Skin of body (tissue), 2 donors: Measurements from ENCODE around the gene NRG2. TPM values are rescaled to one million over a fixed set of nuclear protein-coding genes. Genes with fewer than 3 reads are reported as not detected.

ENCODE experiments used
- DNase-seq: peaks from one replicate; lab custom pipeline; 2025; lab: John Stamatoyannopoulos, UW
- total RNA-seq: library from RNA; depleted of rRNA; stranded (reverse); fragments of >200 nt; gene quantifications from one replicate; pipeline ENCODE4 v1.2.3, GENCODE V29; 2014

Gene NRG2
- 0.99 TPM for total RNA-seq

DNA sequence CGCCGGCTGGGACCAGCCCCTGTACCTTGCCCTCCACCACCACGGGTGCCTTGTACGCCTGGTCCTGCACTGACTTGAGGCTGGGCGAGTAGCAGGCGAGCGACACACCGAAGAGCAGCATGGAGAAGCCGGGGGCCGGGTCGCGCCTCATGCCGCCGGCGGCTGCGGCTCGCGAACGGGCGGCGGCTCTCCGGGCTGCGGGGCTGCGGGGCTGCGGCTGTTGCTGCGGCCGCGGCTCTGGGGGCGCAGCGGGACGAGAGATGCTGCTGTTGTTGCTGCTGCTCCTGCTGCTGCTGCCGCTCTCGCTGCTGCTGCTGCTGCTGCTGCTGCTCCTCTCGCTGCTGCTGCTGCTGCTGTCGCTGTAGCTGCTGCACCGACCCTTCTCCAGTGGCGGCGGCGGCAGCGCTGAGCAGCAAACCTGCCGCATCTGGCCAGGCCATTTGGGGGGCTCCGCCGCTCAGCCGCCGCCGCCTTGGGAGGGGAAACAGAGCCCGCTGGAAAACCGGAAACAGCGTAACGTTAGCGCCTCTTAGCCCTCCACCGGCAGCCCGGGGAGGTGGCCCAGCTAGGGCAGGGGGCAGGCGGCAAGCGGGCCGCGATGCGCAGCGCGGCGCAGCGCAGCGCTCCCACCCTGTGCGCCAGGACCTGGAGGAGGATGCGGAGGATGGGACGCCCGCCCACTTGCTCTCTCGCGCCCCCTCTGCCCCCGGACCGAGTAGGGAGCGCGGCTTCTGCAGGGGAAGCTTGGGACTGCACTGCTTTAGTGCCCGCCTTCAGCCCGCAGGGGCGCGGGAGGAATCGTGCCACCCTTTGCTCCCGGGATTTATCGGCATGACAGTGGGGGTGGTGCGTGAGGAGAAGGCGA lies at the start of gene NRG2:
TSS of gene NRG2 (minus strand) at position 657 of the 865 bp plus-strand sequence.
- no peak for DNase-seq

DNA sequence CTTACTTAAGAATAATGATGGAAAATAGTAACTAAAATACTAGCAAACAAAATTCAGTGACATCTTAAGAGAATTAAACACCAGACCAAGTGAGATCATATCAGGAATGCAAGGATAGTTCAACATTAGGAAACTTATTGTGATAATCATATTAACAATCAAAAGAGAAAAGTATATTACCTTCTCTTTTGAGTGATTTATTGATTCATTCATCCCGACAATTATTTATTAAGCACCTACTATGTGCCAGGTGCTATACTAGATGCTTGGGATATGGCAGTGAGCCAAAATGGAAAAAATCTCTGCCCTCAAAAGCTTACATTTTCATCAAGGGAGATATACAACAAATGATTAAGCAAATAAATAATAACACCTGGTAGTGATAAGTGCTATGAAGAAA lies 47.2 kb upstream of the NRG2 start:
- DNase-seq = no peak

DNA sequence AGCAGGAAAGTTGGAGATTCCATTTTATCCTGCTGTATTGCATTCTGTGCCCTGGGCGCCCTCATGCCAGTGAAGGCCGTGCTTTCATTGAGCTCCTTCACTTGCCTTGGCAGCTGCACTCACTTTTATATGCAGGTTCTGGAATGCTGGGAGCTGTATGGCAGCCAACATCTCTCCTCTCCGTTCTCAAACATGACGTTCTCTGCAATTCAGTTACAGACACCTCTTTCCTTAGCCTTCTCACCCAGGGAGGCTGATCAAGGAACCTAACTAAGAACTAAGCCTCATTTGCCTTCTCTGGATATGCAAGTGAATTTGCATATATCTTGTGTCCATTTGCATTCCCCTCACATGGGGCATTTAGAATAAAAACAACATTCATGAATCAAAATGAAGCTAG lies 41.4 kb upstream of the NRG2 start:
- no peak for DNase-seq

DNA sequence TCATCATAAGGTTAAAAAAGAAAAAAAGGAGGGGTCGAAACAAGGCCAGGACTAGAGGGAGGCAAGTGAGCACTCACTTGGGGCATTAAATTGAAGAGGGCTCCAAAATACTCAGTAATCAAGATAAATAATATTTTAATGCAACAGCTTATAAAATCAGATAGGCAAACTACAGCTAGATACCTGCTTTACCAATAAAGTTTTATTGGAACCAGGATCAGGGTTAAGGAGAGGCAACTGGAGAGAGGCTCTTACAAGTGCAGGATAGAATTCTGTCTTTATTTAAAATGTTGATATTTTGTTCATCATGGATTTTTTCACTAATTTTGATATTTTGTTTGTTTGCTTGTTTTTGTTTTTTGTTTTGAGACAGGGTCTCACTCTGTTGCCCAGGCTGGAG lies 40.6 kb upstream of the NRG2 start:
- DNase-seq = no peak

DNA sequence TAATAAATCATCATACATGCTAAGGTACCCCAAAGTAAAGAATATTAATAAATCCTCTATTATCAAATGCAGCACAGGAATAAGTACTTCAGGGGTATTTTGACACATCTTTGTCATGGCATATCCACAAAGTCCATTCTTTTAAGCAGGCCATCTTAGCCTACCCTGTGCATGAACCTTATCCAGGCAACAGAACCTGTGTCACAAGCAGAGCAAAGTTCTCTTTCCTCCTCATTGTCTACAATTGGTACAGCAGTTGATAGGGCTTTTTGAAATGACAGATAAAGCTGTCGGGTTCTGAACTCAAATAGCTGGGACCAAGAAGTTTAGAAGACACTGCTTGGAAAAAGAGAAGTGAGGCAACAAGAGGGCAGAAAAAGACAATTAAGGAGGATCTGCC lies 40.0 kb upstream of the NRG2 start:
- no peak for DNase-seq

DNA sequence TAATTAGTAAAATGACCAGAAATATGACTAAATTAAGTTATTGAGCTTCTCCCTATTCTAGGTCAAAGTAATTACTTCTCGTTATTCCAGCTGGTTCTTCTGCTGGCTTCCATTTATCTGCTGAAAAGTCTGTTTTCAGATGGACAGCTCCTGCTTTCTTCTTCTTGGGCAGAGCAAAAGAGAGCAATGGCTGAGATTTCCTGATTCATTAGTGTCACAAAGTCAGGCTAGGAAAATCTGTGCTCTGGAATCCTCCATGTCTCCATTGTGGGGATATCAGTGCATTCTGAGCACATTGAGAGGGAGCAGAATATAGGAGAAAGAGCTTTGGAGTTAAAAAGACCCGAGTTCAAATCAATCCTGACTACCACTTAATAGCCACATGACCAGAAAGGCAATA lies 33.7 kb upstream of the NRG2 start:
- DNase-seq = no peak

DNA sequence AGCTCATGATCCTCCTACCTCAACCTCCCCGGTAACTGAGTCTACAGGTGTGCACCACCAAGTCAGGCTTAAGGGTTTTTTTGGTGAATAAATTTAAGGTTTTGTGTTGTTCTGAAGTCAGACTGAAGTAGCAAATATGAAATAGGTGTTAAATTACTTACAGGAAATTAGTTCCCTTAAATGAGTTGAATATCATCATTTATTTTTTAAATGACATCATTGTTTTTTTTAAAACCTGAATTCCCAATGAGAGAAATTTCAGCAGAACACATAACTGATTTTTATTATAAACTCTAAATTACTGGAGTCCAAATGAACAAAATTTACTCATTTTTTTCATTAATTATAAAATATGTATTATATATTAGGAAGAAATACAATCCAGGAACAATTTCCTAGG lies 33.0 kb upstream of the NRG2 start:
- no peak for DNase-seq

DNA sequence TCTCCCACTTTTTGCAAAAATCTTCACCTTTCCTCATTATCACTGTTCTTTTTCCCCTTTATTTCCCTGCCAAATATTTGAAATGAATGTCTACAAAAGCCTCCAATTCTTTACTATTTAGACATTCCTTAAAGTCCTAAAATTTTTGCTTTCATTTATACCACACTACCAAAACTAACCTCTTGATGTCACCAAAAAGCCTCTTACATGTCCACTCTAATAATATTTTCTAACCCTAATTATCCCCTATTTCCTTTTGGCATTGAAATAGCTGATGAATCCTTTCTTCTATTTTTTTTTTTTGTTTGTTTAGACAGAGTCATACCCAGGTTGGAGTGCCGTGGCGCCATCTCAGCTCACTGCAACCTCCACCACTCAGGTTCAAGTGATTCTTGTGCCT lies 32.3 kb upstream of the NRG2 start:
- DNase-seq = no peak

DNA sequence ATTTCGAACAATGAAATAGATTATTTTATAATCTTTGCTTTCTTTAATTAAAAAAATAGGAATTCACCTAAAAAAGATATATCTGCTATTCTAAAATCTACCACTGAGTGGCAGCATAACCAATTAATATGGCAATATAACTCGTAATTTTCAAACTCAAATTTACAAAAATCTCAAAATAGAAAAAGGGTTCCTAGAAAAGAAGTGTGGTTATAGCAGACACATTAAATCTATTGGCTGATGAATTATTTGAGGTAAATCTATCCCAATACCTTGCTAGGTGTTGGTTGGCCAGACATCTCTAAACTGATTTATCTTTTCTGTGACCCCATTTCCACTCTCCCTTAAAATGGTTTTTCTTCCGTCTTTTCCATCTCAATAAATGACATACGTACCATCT lies 30.2 kb upstream of the NRG2 start:
- no peak for DNase-seq

DNA sequence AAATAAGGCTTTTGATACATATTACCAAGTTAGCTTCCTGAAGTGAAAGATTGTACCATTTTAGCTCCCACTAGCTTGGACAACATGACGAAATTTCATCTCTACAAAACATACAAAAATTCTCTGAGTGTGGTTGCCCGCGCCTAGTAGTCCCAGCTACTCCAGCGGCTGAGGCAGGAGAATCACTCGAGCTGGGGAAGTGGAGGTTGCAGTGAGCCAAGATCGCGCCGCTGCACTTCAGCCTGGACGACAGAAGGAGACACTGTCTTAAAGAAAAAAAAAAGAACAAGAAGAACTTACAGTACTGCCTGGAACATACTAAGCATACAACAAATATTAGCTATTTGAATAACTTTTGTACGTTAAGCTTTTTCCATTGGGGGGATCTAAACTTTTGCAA lies 29.7 kb upstream of the NRG2 start:
- DNase-seq = no peak

DNA sequence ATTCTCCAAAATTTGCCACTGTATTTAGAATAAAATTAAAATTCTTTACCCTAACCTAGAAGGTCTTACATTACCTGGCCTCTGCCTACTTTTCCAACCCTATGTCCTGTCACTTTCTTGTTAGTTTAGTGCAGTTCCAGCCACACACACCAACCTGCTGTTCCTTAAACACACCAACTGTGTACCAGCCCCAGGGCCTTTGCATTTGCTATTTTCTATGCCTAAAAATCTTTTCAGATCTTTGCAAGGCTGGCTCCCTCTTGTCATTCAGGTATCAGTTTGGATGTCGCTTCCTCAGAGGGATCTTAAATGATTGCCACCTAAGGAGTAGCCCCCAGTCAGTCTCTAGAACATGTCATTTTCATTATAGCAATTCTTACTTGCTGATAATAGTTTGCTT lies 17.7 kb upstream of the NRG2 start:
- DNase-seq = no peak

DNA sequence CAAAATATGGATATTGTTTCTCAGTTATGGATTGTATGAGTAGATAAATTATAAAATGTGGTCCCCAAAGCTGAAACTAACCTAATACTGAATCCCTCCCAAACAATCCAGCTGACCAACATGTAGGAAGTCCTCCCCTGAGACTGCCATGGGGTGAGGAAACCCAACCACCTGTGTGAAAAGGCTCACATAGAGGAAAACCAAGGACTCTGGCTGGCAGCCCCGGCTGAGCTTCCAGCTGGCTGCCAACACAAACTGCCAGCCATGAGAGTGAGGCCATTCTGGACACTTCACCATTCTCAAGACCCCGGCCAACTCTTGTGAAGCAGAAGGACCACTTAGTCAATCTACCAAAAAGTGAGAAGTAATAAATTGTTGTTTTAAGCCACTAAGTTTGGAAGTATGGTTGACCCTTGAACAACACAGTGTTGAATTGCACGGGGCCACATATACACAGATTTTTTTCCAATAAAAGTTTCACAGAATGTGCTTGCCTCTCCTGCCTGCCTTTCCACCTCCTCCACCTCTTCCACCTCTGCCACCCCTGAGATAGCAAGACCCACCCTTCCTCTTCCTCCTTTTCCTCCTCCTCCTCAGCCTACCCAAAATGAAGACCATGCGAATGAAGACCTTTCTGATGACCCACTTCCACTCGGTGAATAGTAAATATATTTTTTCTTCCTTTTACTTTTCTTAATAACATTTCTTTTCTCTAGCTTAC lies 15.3 kb upstream of the NRG2 start:
- no peak for DNase-seq

DNA sequence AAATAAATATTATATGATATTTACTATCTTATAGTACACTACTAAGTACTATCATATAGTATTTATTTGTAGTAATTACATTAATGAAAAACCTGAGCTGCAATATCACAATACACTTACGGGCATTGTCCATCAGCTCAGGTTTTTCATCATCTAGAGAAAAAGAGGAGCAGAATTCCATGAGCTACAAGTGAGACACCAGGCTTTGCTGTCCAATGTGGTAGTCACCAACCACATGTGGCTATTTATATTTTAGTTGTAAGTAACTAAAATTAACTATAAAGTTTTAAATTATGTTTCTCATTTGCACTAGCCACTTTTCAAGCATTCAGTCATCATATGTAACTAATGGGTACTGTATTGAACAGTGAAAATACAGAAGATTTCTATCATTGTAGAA lies 13.8 kb upstream of the NRG2 start:
- DNase-seq = no peak

DNA sequence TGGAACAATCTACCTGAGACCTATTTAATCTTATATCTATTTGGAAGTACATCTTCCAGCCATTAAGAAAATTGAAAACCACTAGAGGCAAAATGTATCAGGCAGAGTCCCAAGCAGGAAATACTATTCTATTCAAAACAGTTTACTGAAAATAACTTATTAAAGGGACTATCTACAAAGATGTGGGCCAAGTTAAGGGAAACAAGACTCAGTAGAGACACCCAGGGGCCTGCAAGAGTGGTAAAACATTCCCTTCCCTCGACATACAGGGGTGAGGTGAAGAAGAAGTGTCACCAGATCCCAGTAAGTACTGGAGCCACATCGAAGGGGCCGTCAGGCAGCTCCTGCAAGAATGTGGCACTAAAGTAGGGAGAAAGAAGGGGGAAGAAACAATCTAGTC lies 12.1 kb upstream of the NRG2 start:
- DNase-seq = no peak

DNA sequence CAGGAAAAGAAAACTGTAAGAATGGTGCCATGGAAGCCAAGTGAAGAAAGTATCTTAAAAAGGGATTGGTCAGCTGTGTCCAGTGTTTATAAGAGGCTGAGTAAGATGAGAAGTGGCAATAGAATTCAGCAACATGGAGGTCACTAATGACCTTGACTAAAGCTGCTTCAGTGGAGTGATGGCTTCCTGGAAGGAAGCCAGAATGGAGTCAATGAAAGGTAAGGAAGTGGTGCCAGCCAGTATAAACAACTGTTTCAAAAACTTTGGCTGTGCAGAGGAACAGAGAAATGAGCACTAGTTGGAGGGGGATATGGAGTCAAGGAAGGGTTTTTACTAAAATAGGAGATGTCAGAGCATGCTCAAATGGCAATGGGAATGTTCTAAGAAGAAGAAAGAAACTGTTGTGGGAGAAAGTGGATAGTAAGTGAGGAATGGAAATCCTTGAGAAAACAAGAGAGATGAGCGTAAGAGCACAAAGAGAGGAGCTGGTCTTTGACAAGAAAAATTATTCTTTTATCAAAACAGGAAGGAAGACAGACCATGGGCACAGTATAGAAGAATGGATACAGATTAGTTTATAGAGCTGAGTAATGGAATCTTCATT lies 11.1 kb upstream of the NRG2 start:
- no peak for DNase-seq

DNA sequence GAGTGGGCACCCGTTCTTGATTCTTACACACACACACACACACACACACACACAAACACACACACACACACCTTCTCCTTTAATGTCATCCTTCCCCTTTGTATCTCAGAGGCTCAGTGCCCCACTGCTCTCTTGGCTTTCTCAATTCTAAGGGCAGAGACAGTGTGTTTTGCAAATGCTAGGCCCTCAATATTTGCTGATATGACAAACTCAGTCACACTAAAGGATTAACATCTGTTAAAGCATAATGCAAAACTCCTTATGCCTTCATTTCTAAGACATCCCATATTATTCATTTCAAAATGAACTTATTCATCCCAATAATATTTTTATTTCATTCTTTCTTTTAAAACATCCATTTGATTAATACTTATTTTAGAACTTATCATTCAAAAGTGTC lies 8.9 kb upstream of the NRG2 start:
- no peak for DNase-seq

DNA sequence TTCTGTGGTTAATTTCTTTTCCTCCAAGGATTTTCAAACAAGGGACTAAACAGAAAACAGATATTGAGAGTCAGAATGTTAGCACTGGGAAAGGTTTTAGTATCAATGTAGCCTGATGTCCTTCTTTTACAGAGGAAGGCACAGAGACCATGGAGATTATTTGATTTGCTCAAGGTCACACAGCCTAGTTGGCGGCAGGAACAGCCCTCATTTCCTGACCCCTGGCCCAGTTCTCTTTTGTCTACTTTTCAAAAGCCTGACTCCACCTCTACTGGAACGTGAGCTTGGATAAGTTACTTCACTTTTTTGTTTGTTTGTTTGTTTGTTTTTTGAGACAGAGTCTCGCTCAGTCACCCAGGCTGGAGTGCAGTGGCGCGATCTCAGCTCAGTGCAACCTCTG lies 6.6 kb upstream of the NRG2 start:
- no peak for DNase-seq

DNA sequence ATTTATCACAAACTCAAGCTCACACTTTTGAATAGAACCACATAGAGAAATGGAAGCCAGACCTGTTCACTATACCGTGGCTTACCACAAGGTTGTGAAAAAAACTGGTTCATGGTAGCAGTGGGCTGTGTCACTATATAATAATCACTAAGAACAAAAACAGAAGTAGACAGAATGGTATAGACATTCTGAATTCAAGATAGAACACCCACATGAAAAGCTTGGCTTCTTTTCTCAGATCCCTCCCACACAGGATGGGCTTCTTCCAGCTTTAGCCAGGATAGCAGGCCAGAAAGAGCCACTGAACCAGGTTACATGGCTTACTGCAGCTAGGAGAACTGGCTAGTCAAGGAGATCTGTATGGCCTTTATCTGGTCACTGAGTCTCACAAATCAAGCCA lies 6.1 kb upstream of the NRG2 start:
- no peak for DNase-seq

DNA sequence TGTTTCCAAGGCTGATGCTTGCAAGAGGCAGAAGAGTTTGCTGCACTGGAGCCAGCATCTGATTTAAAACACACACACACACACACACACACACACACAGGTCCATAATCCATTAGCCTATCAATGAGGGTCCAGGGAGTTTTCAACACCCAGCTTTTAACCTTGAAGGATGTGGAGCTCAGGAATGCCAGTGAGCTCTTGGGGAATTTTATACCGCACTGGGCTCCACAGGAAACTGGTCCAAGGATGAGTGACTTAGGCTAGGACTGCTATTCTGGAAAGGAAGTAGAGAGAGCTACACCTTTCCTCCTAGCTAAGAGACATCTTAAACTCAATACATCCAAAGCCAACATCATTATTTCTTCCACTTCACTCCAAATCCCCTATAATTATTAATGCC lies 942 bp upstream of the NRG2 start:
- DNase-seq = no peak

DNA sequence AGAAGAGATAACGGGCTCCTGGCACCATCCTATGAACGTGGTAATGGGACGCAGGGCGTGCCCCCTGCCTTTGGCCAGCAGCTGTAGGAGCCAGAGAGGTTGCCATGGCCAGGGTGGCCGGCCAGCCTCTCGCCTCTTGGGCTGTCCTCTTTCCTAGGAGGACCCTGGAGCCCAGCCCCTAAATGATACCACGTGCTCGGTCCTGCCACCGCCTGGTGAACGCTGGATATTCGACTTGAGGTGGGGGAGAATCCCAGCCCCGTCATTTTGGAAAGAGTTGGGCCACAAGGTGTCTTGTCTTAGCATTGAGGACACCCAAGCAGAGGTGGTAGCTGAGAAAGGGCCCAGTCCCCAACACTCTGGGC lies 391 bp upstream of the NRG2 start:
- no peak for DNase-seq

DNA sequence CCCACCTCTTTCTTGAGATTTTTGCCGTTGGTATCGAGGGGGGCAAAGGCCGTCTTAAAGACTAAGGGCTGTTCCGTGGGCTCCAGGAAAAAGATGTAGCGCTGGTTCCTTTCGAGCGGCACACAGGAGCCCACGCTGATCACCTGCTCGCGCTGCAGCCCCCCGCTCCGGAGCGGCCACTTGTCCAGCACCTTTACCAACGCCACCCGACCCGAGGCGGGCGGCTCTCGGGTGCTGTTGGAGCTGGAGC lies 781 bp downstream of the NRG2 start:
- no peak for DNase-seq

DNA sequence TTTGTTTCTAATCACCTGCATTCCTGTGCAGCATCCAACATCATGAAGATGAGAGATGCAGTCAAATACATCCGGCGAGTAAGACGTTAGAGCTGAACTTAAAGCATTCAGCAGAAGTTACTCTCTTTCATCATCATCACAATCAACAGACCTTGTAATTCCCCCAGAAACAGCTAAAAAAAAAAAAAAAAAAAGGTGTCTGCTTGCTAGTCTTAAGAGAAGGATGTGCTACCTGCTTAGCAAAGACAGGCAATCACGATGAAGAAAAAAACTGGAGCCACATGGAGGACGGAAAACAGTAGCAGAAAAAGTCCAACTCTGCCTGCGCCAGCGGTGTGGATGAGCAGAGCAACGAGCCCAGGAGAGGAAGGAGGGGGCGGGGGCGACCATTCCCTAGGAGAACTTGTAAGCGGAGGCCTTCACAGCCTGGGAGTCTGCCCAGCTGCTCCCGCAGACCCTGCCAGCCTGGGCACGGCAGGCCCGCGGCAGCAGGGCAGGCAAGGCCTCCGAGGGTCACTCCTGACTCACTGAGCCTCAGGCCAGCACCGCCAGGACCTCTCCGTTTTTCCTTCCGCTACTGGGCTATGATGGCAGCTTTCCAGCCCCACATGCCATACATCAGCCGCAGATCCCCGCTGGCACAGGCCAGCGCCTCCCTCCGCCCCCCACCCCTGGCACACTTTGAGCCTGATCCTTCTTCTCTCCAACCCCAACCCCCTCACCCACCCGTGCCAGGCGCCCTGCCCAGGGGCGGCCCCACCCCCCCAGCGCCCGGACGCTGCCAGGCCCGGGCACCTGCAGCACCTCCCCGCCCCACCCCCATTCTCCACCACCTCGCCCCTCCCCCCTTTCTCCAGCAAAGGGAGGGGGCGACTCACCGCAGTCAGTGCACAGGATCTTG lies 1.4 kb downstream of the NRG2 start:
- no peak for DNase-seq
